HepG2 (cell line): Measurements from ENCODE around the gene CCDC196. TPM values are rescaled to one million over a fixed set of nuclear protein-coding genes. Genes with fewer than 3 reads are reported as not detected.
"Not testable (repeated sequence)": the region's sequence is repeated elsewhere in the genome, so short reads cannot be mapped to it uniquely, and the experiment has no call there.

Source experiments
- ATAC-seq: fragments of 200-7000 bp; cut with Tn5 transposase; 3 replicates; pipeline ENCODE4 v1.9.1; 2020; ENCODE audit warnings: mild to moderate bottlenecking, moderate library complexity
- BruUV-seq: library from RNA; stranded (reverse); fragments of 400-500 nt; replicated peaks from 2 replicates; lab custom pipeline; 2021; lab: Mats Ljungman, UMichigan
- CTCF ChIA-PET: fragments of 300-600 bp; formaldehyde crosslinking; extraction: SDS; loops from one replicate; lab custom pipeline; 2021; ENCODE audit warnings: low total read pairs, inconsistent platforms, low intra/inter-chr PET ratio; lab: Yijun Ruan, JAX
- POLR2A ChIA-PET: fragments of 350-600 bp; sonication (Branson Sonifier 250); formaldehyde crosslinking; loops from one replicate; lab custom pipeline; 2020; ENCODE audit warnings: antibody characterized with exemption, inconsistent platforms; lab: Yijun Ruan, JAX
- DNase-seq: peaks from one replicate; pipeline ENCODE4 v3.0.0-alpha.2; 2015; ENCODE audit warnings: low spot score
- FAIRE-seq: peaks from 3 replicates; lab custom pipeline; 2011; peaks lifted over from hg19 to GRCh38; lab: Jason Lieb, UNC
- H2AFZ ChIP-seq: one replicate; pipeline ENCODE4 v1.6.1; 2011; ENCODE audit warnings: low read length, inconsistent platforms
- H3K27ac ChIP-seq: fragments of 300-600 bp; 3 replicates; pipeline ENCODE4 v1.8.0; 2011; ENCODE audit warnings: mixed run types, mild to moderate bottlenecking, mixed read lengths, low read length, inconsistent platforms; ENCODE audit not compliant: insufficient read depth; ENCODE audit errors: extremely low read length
- H3K27me3 ChIP-seq, 2 experiments: fragments of 200-600 bp in 1 of 2; 2 replicates in 1 of 2; 3 replicates in 1 of 2; pipeline versions ENCODE4 v1.6.0 to v1.8.0; 2011; ENCODE audit warnings: low read length in 2 of 2, mild to moderate bottlenecking in 2 of 2, moderate library complexity in 2 of 2, inconsistent platforms in 1 of 2; ENCODE audit not compliant: insufficient read depth in 2 of 2, control insufficient read depth in 1 of 2
- H3K36me3 ChIP-seq, 2 experiments: fragments of 200-600 bp in 1 of 2; replicated peaks in 1 of 2; 2 replicates in 1 of 2; 3 replicates in 1 of 2; pipeline versions ENCODE4 v1.5.1 to v1.8.0; 2011; ENCODE audit warnings: low read length in 2 of 2, inconsistent platforms in 1 of 2; ENCODE audit not compliant: insufficient read depth in 2 of 2, control insufficient read depth in 1 of 2
- H3K4me1 ChIP-seq: 2 replicates; pipeline ENCODE4 v1.5.1; 2012; ENCODE audit warnings: low read length, inconsistent platforms; ENCODE audit not compliant: insufficient read depth
- H3K4me2 ChIP-seq: 2 replicates; pipeline ENCODE4 v1.6.0; 2011; ENCODE audit warnings: low read depth, low read length, inconsistent platforms
- H3K4me3 ChIP-seq, 3 experiments: fragments of 200-600 bp in 1 of 3; sonication (generic), shearing (Covaris generic) in 1 of 3; replicated peaks in 1 of 3; 2 replicates each; pipeline ENCODE4 v1.5.1; 2011 to 2016; ENCODE audit warnings: low read length in 3 of 3, inconsistent platforms in 2 of 3, low read depth in 2 of 3, mild to moderate bottlenecking in 2 of 3, control low read depth in 1 of 3, mixed read lengths in 1 of 3; ENCODE audit not compliant: insufficient read depth in 1 of 3
- H3K79me2 ChIP-seq: one replicate; pipeline ENCODE4 v1.6.1; 2011; ENCODE audit warnings: low read length, inconsistent platforms; ENCODE audit not compliant: insufficient read depth
- H3K9ac ChIP-seq: 2 replicates; pipeline ENCODE4 v1.6.0; 2011; ENCODE audit warnings: mild to moderate bottlenecking, low read depth, low read length, inconsistent platforms; ENCODE audit not compliant: insufficient read depth
- H3K9me3 ChIP-seq: 2 replicates; pipeline ENCODE4 v1.5.1; 2012; ENCODE audit warnings: mild to moderate bottlenecking, low read length
- H4K20me1 ChIP-seq: 2 replicates; pipeline ENCODE4 v1.6.0; 2011; ENCODE audit warnings: inconsistent platforms, mild to moderate bottlenecking, low read length, moderate library complexity; ENCODE audit not compliant: insufficient read depth
- ZNF766 ChIP-seq: sonication (generic); formaldehyde crosslinking; IDR thresholded peaks from 2 replicates; pipeline ENCODE4 v1.5.0; 2020; ENCODE audit warnings: missing genetic modification reagents, borderline replicate concordance
- WGBS: methylation state at CpG from one replicate; pipeline ENCODE4 v1.1.6; 2017; ENCODE audit warnings: low lambda C conversion rate; 5-methylcytosine and 5-hydroxymethylcytosine counted together
- in situ Hi-C: cut with HindIII; loops from 2 replicates; pipeline ENCODE4 v1.10.0; 2017; ENCODE audit warnings: low pct_unique_long_range_greater_than_20kb; ENCODE audit not compliant: extremely low pct_ligation_motif_present
- intact Hi-C: fragments of 100-400 bp; cut with micrococcal nuclease; formaldehyde crosslinking; loops from one replicate; pipeline ENCODE4 v1.10.0; 2022; ENCODE audit not compliant: unreplicated experiment
- polyA plus RNA-seq, 8 experiments: library from polyadenylated mRNA; depleted of rRNA in 3 of 8; stranded (reverse) in 7 of 8; unstranded in 1 of 8; fragments of >200 nt; fragmentation: Illumina TruSeq in 4 of 8; extraction: Trizol in 4 of 8; gene quantifications; 2 replicates each; pipeline versions ENCODE4 v1.2.1 to v1.2.3, GENCODE V29; 2011 to 2016; ENCODE audit warnings: low read depth in 4 of 8, missing spikeins in 1 of 8, mixed read lengths in 1 of 8; ENCODE audit not compliant: insufficient read depth in 1 of 8
- total RNA-seq, 5 experiments: library from RNA; depleted of rRNA; stranded (reverse); fragments of >200 nt; fragmentation: Illumina TruSeq; extraction: Trizol; gene quantifications; 2 replicates each; pipeline ENCODE4 v1.2.3, GENCODE V29; 2016; ENCODE audit warnings: low read depth in 1 of 5
- TF ChIP-seq, protein P1 (sequence below): sonication (generic); formaldehyde crosslinking; IDR thresholded peaks from one replicate; pipeline ENCODE4 v1.5.1; 2020; ENCODE audit warnings: mild to moderate bottlenecking, missing genetic modification reagents; ENCODE audit errors: not compliant biosample characterization

CCDC196 gene
- total and polyA plus RNA-seq, 2 of the 13 experiments (the other 11 are each of a cell fraction or from before 2014, with no cell fraction given): not detected

DNA sequence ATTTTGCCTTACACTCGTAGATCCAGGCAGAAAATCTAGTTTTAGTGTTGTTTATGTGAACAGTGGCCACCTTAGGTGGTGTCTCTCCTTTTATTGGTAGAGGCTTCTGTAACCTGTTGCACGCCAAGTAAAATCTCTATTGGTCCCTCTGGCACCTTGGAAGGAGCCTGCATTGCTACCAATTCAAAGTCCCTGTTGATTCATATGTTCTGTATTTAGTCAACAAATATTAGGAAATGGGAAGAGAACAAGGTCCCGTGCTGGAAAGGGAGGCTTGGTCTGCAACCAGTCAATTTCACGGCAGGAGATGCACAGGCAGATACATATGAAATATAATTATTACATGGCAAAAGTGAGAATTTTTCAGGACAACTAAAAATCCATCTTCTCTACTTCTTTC is 15.4 kb downstream of the CCDC196 start (continued):
- TF ChIP-seq, protein P1, sequence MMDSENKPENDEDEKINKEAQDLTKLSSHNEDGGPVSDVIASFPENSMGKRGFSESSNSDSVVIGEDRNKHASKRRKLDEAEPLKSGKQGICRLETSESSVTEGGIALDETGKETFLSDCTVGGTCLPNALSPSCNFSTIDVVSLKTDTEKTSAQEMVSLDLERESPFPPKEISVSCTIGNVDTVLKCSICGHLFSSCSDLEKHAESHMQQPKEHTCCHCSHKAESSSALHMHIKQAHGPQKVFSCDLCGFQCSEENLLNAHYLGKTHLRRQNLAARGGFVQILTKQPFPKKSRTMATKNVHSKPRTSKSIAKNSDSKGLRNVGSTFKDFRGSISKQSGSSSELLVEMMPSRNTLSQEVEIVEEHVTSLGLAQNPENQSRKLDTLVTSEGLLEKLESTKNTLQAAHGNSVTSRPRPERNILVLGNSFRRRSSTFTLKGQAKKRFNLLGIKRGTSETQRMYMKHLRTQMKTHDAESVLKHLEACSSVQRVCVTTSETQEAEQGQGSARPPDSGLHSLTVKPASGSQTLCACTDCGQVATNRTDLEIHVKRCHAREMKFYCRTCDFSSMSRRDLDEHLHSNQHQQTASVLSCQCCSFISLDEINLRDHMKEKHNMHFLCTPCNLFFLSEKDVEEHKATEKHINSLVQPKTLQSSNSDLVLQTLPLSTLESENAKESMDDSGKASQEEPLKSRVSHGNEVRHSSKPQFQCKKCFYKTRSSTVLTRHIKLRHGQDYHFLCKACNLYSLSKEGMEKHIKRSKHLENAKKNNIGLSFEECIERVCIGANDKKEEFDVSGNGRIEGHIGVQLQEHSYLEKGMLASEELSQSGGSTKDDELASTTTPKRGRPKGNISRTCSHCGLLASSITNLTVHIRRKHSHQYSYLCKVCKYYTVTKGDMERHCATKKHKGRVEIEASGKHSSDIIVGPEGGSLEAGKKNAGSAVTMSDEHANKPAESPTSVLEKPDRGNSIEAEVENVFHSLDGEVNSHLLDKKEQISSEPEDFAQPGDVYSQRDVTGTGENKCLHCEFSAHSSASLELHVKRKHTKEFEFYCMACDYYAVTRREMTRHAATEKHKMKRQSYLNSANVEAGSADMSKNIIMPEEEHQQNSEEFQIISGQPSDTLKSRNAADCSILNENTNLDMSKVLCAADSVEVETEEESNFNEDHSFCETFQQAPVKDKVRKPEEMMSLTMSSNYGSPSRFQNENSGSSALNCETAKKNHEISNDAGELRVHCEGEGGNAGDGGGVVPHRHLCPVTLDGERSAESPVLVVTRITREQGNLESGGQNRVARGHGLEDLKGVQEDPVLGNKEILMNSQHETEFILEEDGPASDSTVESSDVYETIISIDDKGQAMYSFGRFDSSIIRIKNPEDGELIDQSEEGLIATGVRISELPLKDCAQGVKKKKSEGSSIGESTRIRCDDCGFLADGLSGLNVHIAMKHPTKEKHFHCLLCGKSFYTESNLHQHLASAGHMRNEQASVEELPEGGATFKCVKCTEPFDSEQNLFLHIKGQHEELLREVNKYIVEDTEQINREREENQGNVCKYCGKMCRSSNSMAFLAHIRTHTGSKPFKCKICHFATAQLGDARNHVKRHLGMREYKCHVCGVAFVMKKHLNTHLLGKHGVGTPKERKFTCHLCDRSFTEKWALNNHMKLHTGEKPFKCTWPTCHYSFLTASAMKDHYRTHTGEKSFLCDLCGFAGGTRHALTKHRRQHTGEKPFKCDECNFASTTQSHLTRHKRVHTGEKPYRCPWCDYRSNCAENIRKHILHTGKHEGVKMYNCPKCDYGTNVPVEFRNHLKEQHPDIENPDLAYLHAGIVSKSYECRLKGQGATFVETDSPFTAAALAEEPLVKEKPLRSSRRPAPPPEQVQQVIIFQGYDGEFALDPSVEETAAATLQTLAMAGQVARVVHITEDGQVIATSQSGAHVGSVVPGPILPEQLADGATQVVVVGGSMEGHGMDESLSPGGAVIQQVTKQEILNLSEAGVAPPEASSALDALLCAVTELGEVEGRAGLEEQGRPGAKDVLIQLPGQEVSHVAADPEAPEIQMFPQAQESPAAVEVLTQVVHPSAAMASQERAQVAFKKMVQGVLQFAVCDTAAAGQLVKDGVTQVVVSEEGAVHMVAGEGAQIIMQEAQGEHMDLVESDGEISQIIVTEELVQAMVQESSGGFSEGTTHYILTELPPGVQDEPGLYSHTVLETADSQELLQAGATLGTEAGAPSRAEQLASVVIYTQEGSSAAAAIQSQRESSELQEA (CRISPR knock-in tag): no peak
- no peak for TF ChIP-seq ZNF766 (CRISPR knock-in tag)

DNA sequence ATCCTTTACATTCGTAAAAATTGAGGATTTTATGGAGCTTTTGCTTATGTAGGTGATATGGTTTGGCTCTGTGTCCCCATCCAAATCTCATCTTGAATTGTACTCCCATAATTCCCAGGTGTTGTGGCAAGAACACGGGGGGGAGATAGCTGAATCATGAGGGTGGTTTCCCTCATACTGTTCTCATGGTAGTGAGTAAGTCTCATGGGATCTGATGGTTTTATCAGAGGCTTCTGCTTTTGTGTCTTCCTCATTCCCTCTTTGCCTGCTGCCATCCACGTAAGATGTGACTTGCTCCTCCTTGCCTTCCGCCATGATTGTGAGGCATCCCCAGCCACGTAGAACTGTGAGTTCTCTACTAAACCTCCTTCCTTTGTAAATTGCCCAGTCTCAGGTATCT is 16.7 kb downstream of the CCDC196 start:
- POLR2A ChIA-PET, H3K79me2 ChIP-seq, H2AFZ ChIP-seq, H3K36me3 ChIP-seq, FAIRE-seq, ATAC-seq, in situ Hi-C loops, H4K20me1 ChIP-seq, H3K27me3 ChIP-seq, BruUV-seq, DNase-seq, CTCF ChIA-PET, H3K27ac ChIP-seq, H3K4me3 ChIP-seq, H3K9ac ChIP-seq, intact Hi-C loops, H3K4me2 ChIP-seq, H3K9me3 ChIP-seq: not testable (repeated sequence)
- 100% methylated on average over 5 of the region's 5 CpGs for WGBS
- peaks cover 23% of the 10 kb centered on the region for H3K4me1 ChIP-seq
